Gastrocnemius medialis (tissue), 4 donors: ENCODE results near the gene ATP11A.

ENCODE experiments used
- POLR2A ChIP-seq, 2 donors: fragments of 450-650 bp; IDR thresholded peaks; one replicate each; pipeline ENCODE4 v1.6.1; 2017; ENCODE audit warnings: antibody characterized with exemption in 2 of 2, mild to moderate bottlenecking in 2 of 2, moderate library complexity in 2 of 2
- TF ChIP-seq, protein P1 (sequence below), 5 experiments: fragments of 450-650 bp in 3 of 5; fragments of 200-600 bp in 2 of 5; sonication (generic) in 2 of 5; IDR thresholded peaks in 4 of 5; conservative IDR thresholded peaks in 1 of 5; 1 replicate in 4 of 5; 2 replicates in 1 of 5; pipeline ENCODE4 v1.5.1; 2016 to 2019; ENCODE audit warnings: antibody characterized with exemption in 5 of 5, mild to moderate bottlenecking in 3 of 5, moderate library complexity in 3 of 5

DNA sequence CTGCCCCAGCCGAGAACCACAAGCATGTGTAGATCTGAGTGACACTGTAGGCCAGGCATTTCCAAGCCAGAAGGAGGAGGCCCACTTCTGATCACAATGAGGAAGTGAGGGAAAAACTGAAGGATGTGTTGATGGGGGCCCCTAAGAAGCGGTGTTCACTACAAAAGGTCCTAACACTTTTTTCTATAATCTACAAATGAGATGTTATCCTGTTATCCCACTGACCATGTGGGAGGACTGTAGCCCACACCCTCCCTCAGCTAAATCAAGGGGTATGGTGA is 180.2 kb downstream of the ATP11A start:
- TF ChIP-seq, protein P1, sequence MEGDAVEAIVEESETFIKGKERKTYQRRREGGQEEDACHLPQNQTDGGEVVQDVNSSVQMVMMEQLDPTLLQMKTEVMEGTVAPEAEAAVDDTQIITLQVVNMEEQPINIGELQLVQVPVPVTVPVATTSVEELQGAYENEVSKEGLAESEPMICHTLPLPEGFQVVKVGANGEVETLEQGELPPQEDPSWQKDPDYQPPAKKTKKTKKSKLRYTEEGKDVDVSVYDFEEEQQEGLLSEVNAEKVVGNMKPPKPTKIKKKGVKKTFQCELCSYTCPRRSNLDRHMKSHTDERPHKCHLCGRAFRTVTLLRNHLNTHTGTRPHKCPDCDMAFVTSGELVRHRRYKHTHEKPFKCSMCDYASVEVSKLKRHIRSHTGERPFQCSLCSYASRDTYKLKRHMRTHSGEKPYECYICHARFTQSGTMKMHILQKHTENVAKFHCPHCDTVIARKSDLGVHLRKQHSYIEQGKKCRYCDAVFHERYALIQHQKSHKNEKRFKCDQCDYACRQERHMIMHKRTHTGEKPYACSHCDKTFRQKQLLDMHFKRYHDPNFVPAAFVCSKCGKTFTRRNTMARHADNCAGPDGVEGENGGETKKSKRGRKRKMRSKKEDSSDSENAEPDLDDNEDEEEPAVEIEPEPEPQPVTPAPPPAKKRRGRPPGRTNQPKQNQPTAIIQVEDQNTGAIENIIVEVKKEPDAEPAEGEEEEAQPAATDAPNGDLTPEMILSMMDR (IDR thresholded peaks at IDR 0.05 in 4 of 5, conservative IDR thresholded peaks at IDR 0.05 in 1 of 5), result no peak
- no peak for TF ChIP-seq POLR2A (IDR thresholded peaks at IDR 0.05)
